ENCODE measurements around the gene SLC6A16.
"Not testable (repeated sequence)": the region's sequence is repeated elsewhere in the genome, so short reads cannot be mapped to it uniquely, and the experiment has no call there.

SLC6A16 gene

GRCh38 chr19:49324801-49325576, at the start of gene SLC6A16:
SLC6A16 (minus strand) TSS chr19:49325191; CDS start chr19:49311347, 13,844 bp downstream.
- no peak within 1 kb of the TSS for H3K9ac ChIP-seq (ENCODE audit: low read length in 5 of 5)
- no peaks in the 10 kb centered on the region for H3K27me3 ChIP-seq (ENCODE audit: control insufficient read depth in 5 of 5, insufficient read depth in 4 of 5, low read length in 5 of 5)
- H3K4me1 ChIP-seq (ENCODE audit: control insufficient read depth in 5 of 5, insufficient read depth in 5 of 5, low read length in 5 of 5), result no peaks in the 10 kb centered on the region
- peaks cover 0 to under 1% (median 0%) of the 10 kb centered on the region in 5 donors for H3K36me3 ChIP-seq (ENCODE audit: control insufficient read depth in 5 of 5, insufficient read depth in 5 of 5, low read length in 5 of 5)
- H3K9me3 ChIP-seq (ENCODE audit: control insufficient read depth in 5 of 5, low read length in 5 of 5), result peaks cover 0 to 11% (median 0%) of the 10 kb centered on the region in 5 donors
- H3K27ac ChIP-seq (ENCODE audit: low read depth, low read length), result no peak within 1 kb of the TSS
- no peak within 1 kb of the TSS for H3K4me3 ChIP-seq (ENCODE audit: low read depth in 1 of 5, low read length in 5 of 5)

- H3K36me3 ChIP-seq (ENCODE audit: control insufficient read depth in 5 of 5, insufficient read depth in 5 of 5, low read length in 5 of 5); H3K27me3 ChIP-seq (ENCODE audit: control insufficient read depth in 5 of 5, insufficient read depth in 4 of 5, low read length in 5 of 5); H3K4me1 ChIP-seq (ENCODE audit: control insufficient read depth in 5 of 5, insufficient read depth in 5 of 5, low read length in 5 of 5); H3K9ac ChIP-seq (ENCODE audit: low read length in 5 of 5); H3K27ac ChIP-seq (ENCODE audit: low read depth, low read length); H3K4me3 ChIP-seq (ENCODE audit: low read depth in 1 of 5, low read length in 5 of 5): not testable (repeated sequence)
- peaks cover 4 to 18% (median 16%) of the 10 kb centered on the region in 5 donors for H3K9me3 ChIP-seq (ENCODE audit: control insufficient read depth in 5 of 5, low read length in 5 of 5)
Observed at GRCh38 chr19:49373174-49373573, 48.2 kb upstream of the SLC6A16 start.

GRCh38 chr19:49371184-49371583, 46.2 kb upstream of the SLC6A16 start:
- Histone ChIP-seq H3K4me3 (ENCODE audit: low read depth in 1 of 5, low read length in 5 of 5) (no peak overlapping the region), H3K9ac (ENCODE audit: low read length in 5 of 5) (no peak overlapping the region), H3K9me3 (ENCODE audit: control insufficient read depth in 5 of 5, low read length in 5 of 5) (peaks cover 4 to 18% (median 16%) of the 10 kb centered on the region in 5 donors), H3K4me1 (ENCODE audit: control insufficient read depth in 5 of 5, insufficient read depth in 5 of 5, low read length in 5 of 5) (peaks cover 0 to 6% (median 0%) of the 10 kb centered on the region in 5 donors), H3K27me3 (ENCODE audit: control insufficient read depth in 5 of 5, insufficient read depth in 4 of 5, low read length in 5 of 5) (peaks cover 0 to 5% (median 0%) of the 10 kb centered on the region in 5 donors), H3K36me3 (ENCODE audit: control insufficient read depth in 5 of 5, insufficient read depth in 5 of 5, low read length in 5 of 5) (no peaks in the 10 kb centered on the region), H3K27ac (ENCODE audit: low read depth, low read length) (no peak overlapping the region)

GRCh38 chr19:49368711-49369358, 43.8 kb upstream of the SLC6A16 start:
- Histone ChIP-seq H3K9ac (ENCODE audit: low read length in 5 of 5) (no peak overlapping the region), H3K9me3 (ENCODE audit: control insufficient read depth in 5 of 5, low read length in 5 of 5) (peaks cover 4 to 18% (median 16%) of the 10 kb centered on the region in 5 donors), H3K36me3 (ENCODE audit: control insufficient read depth in 5 of 5, insufficient read depth in 5 of 5, low read length in 5 of 5) (no peaks in the 10 kb centered on the region), H3K4me3 (ENCODE audit: low read depth in 1 of 5, low read length in 5 of 5) (no peak overlapping the region), H3K27ac (ENCODE audit: low read depth, low read length) (no peak overlapping the region), H3K27me3 (ENCODE audit: control insufficient read depth in 5 of 5, insufficient read depth in 4 of 5, low read length in 5 of 5) (no peaks in the 10 kb centered on the region), H3K4me1 (ENCODE audit: control insufficient read depth in 5 of 5, insufficient read depth in 5 of 5, low read length in 5 of 5) (peaks cover under 1 to 6% (median 2%) of the 10 kb centered on the region in 5 donors)

DNA sequence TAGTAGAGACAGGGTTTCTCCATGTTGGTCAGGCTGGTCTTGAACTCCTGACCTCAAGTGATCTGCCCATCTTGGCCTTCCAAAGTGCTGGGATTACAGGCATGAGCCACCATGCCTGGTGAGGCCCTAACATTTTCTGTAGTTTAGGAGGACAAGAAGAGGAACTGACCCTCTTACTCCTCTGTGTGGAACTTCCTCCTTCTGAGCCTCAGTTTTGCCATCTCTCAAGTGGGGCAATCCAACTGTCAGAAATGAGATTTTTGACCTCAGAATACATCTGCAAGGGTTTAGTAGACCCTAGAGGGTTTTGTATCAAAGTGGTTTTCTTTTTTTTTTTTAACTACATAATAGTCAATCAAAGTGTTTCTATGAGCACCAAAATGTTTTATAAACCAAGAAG, 41.1 kb upstream of the SLC6A16 start:
- Histone ChIP-seq H3K9ac (ENCODE audit: low read length in 5 of 5) (no peak overlapping the region), H3K4me1 (ENCODE audit: control insufficient read depth in 5 of 5, insufficient read depth in 5 of 5, low read length in 5 of 5) (peaks cover 6 to 28% (median 17%) of the 10 kb centered on the region in 5 donors), H3K4me3 (ENCODE audit: low read depth in 1 of 5, low read length in 5 of 5) (no peak overlapping the region), H3K36me3 (ENCODE audit: control insufficient read depth in 5 of 5, insufficient read depth in 5 of 5, low read length in 5 of 5) (no peaks in the 10 kb centered on the region), H3K9me3 (ENCODE audit: control insufficient read depth in 5 of 5, low read length in 5 of 5) (peaks cover 4 to 18% (median 16%) of the 10 kb centered on the region in 5 donors), H3K27ac (ENCODE audit: low read depth, low read length) (no peak overlapping the region), H3K27me3 (ENCODE audit: control insufficient read depth in 5 of 5, insufficient read depth in 4 of 5, low read length in 5 of 5) (no peaks in the 10 kb centered on the region)

- H3K4me1 ChIP-seq (ENCODE audit: control insufficient read depth in 5 of 5, insufficient read depth in 5 of 5, low read length in 5 of 5), result peaks cover 0 to 38% (median 29%) of the 10 kb centered on the region in 5 donors
- H3K4me3 ChIP-seq (ENCODE audit: low read depth in 1 of 5, low read length in 5 of 5), result peak overlapping the region; percentile 46 to 85 (median 51)
- H3K27ac ChIP-seq (ENCODE audit: low read depth, low read length), result peak overlapping the region; percentile 16
- peaks cover 0 to 5% (median 5%) of the 10 kb centered on the region in 5 donors for H3K9me3 ChIP-seq (ENCODE audit: control insufficient read depth in 5 of 5, low read length in 5 of 5)
- peaks cover 0 to 5% (median 4%) of the 10 kb centered on the region in 5 donors for H3K36me3 ChIP-seq (ENCODE audit: control insufficient read depth in 5 of 5, insufficient read depth in 5 of 5, low read length in 5 of 5)
- H3K9ac ChIP-seq (ENCODE audit: low read length in 5 of 5), result no peak overlapping the region
- no peaks in the 10 kb centered on the region for H3K27me3 ChIP-seq (ENCODE audit: control insufficient read depth in 5 of 5, insufficient read depth in 4 of 5, low read length in 5 of 5)
Observed at GRCh38 chr19:49364083-49364737, 39.2 kb upstream of the SLC6A16 start.

DNA sequence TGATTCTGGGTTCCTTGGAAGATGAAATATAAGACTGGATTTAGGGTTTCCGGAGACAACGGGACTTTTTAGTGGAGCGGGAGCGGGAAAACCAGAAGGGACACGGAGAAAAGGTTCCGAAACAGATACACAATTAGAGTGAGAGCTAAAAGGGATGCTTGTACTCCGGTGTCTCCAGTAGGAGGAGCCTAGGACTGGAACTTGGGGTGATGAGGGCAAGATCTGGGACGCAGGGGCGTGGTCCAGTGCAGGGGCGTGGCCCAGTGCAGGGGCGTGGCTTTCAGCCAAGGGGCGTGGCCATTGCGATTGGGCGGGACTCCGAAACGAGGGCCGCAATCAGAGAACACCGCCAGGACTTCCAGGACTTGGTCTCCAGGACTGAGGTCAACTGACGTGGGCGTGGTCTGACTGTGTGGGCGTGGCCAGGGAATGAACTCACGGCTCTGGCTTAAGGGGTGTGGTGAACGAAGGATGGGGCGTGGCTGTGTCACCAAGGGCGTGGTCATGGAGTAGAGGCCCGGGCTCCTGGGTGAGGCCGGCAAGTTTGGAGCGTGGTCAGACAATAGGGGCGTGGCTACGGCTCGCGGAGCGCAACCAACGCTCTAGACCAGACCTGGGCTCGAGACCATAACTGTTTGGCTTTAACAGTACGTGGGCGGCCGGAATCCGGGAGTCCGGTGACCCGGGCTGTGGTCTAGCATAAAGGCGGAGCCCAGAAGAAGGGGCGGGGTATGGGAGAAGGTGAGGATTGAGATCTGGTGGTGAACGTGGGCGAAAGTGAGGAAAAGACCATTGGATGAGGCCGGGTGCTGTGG, 38.5 kb upstream of the SLC6A16 start, which contains the start of gene DKKL1:
Gene DKKL1 (plus strand): TSS at position 610 of the 815 bp plus-strand sequence. CDS start 122 bp downstream, at position 732.
- Histone ChIP-seq H3K36me3 (ENCODE audit: control insufficient read depth in 5 of 5, insufficient read depth in 5 of 5, low read length in 5 of 5) (peaks cover 0 to 12% (median 5%) of the 10 kb centered on the region in 5 donors), H3K27ac (ENCODE audit: low read depth, low read length) (peak within 1 kb of the TSS; percentile 90), H3K4me3 (ENCODE audit: low read depth in 1 of 5, low read length in 5 of 5) (peak within 1 kb of the TSS; percentile 61 to 89 (median 84)), H3K4me1 (ENCODE audit: control insufficient read depth in 5 of 5, insufficient read depth in 5 of 5, low read length in 5 of 5) (peaks cover 0 to 38% (median 29%) of the 10 kb centered on the region in 5 donors), H3K9me3 (ENCODE audit: control insufficient read depth in 5 of 5, low read length in 5 of 5) (no peaks in the 10 kb centered on the region), H3K27me3 (ENCODE audit: control insufficient read depth in 5 of 5, insufficient read depth in 4 of 5, low read length in 5 of 5) (no peaks in the 10 kb centered on the region), H3K9ac (ENCODE audit: low read length in 5 of 5) (peak within 1 kb of the TSS in 4 of 5 donors; percentile 65 to 92 (median 69))

DNA sequence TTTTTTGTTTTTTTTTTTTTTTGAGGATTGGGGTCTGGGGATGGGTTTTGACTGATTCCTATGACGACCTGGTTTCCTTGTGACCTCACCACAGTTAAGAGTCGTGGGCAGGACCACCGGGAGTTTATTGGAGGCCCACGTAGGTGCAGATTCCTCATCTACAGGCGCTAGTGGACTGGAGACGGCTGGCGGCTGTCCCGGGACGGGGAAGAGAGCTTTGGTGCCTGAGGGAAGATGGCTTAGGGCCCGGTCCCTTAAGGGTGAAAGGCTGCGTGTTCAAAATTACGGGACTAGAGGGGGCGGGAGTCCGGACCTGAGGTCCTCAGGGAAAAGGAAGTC, 37.9 kb upstream of the SLC6A16 start:
- Histone ChIP-seq H3K27ac (ENCODE audit: low read depth, low read length) (peak overlapping the region; percentile 90), H3K9ac (ENCODE audit: low read length in 5 of 5) (peak overlapping the region in 4 of 5 donors; percentile 41 to 65 (median 59)), H3K4me3 (ENCODE audit: low read depth in 1 of 5, low read length in 5 of 5) (peak overlapping the region; percentile 54 to 89 (median 84)), H3K4me1 (ENCODE audit: control insufficient read depth in 5 of 5, insufficient read depth in 5 of 5, low read length in 5 of 5) (peaks cover 0 to 38% (median 29%) of the 10 kb centered on the region in 5 donors), H3K27me3 (ENCODE audit: control insufficient read depth in 5 of 5, insufficient read depth in 4 of 5, low read length in 5 of 5) (no peaks in the 10 kb centered on the region), H3K9me3 (ENCODE audit: control insufficient read depth in 5 of 5, low read length in 5 of 5) (no peaks in the 10 kb centered on the region), H3K36me3 (ENCODE audit: control insufficient read depth in 5 of 5, insufficient read depth in 5 of 5, low read length in 5 of 5) (peaks cover 0 to 15% (median 9%) of the 10 kb centered on the region in 5 donors)

All from subcutaneous abdominal adipose tissue (tissue), 5 donors.